ENCODE measurements around the gene YBX2. TPM values are rescaled to one million over a fixed set of nuclear protein-coding genes. Genes with fewer than 3 reads are reported as not detected.

Gene YBX2
- total and polyA plus RNA-seq, 2 donors (not counting 1 experiment from before 2014, with no cell fraction given), result under 0.01 TPM; not detected in 1

GRCh38 chr17:7292194-7292593 is 2.2 kb downstream of the YBX2 start:
- Histone ChIP-seq H2AFZ (ENCODE audit: low read length) (no peak overlapping the region), H3K4me3 (replicated peaks in 1 of 4; ENCODE audit: control extremely low read depth in 1 of 4, insufficient read depth in 1 of 4, low read depth in 3 of 4, low read length in 4 of 4) (no peak overlapping the region), H3K4me1 (ENCODE audit: control insufficient read depth, extremely low read depth, insufficient read depth, low read length) (no peaks in the 10 kb centered on the region), H3K27ac (ENCODE audit: insufficient read depth, low read length) (no peak overlapping the region), H3K9me3 (ENCODE audit: control insufficient read depth, insufficient read depth, low read depth, low read length) (no peaks in the 10 kb centered on the region), H4K20me1 (ENCODE audit: control insufficient read depth, extremely low read depth, insufficient read depth, low read length) (no peaks in the 10 kb centered on the region), H3K79me2 (ENCODE audit: control insufficient read depth, insufficient read depth, low read length) (no peaks in the 10 kb centered on the region), H3K9ac (ENCODE audit: insufficient read depth, low read length) (no peak overlapping the region), H3K4me2 (ENCODE audit: extremely low read depth, insufficient read depth, low read length) (no peak overlapping the region), H3K36me3 (ENCODE audit: control insufficient read depth, insufficient read depth, low read length) (no peaks in the 10 kb centered on the region), H3K27me3 (ENCODE audit: control insufficient read depth, insufficient read depth, low read length) (peaks cover 38% of the 10 kb centered on the region)
- no peak for DNase-seq (ENCODE audit: low read depth in 2 of 2)
- TF ChIP-seq CTCF (conservative IDR thresholded peaks at IDR 0.05 in 1 of 2, IDR thresholded peaks at IDR 0.05 in 1 of 2; ENCODE audit: low read depth in 1 of 2, low read length in 2 of 2), result no peak
- TF ChIP-seq EZH2 (IDR thresholded peaks at IDR 0.05; ENCODE audit: low read length, missing control alignments), result no peak

DNA sequence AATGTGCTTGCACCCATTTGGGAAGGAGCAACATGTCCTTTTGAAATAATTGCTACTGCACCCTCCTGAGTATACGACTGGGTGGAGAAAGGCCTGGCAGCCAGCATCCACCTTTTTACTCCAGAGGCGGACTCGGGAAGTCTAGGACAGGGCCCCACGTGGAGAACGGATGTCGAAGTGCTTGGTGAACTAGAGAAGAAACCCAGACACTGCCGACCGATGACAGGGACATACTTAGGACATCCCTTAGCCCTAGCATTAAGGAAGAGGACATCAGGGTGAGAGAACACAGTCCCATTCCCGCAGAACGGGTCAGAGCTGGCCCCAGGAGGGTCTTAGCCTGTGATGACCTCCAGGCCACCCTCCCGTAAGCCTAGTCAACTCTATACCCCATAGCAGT is 3.8 kb downstream of the YBX2 start:
- no peak overlapping the region for H2AFZ ChIP-seq (ENCODE audit: low read length)
- no peaks in the 10 kb centered on the region for H3K4me1 ChIP-seq (ENCODE audit: control insufficient read depth, extremely low read depth, insufficient read depth, low read length)
- no peaks in the 10 kb centered on the region for H3K79me2 ChIP-seq (ENCODE audit: control insufficient read depth, insufficient read depth, low read length)
- H3K27me3 ChIP-seq (ENCODE audit: control insufficient read depth, insufficient read depth, low read length), result peaks cover 44% of the 10 kb centered on the region
- H4K20me1 ChIP-seq (ENCODE audit: control insufficient read depth, extremely low read depth, insufficient read depth, low read length), result no peaks in the 10 kb centered on the region
- no peaks in the 10 kb centered on the region for H3K36me3 ChIP-seq (ENCODE audit: control insufficient read depth, insufficient read depth, low read length)
- no peak overlapping the region for H3K9ac ChIP-seq (ENCODE audit: insufficient read depth, low read length)
- H3K4me3 ChIP-seq (replicated peaks in 1 of 4; ENCODE audit: control extremely low read depth in 1 of 4, insufficient read depth in 1 of 4, low read depth in 3 of 4, low read length in 4 of 4), result no peak overlapping the region
- H3K4me2 ChIP-seq (ENCODE audit: extremely low read depth, insufficient read depth, low read length), result no peak overlapping the region
- no peaks in the 10 kb centered on the region for H3K9me3 ChIP-seq (ENCODE audit: control insufficient read depth, insufficient read depth, low read depth, low read length)
- TF ChIP-seq CTCF (conservative IDR thresholded peaks at IDR 0.05 in 1 of 2, IDR thresholded peaks at IDR 0.05 in 1 of 2; ENCODE audit: low read depth in 1 of 2, low read length in 2 of 2) (no peak), EZH2 (IDR thresholded peaks at IDR 0.05; ENCODE audit: low read length, missing control alignments) (no peak)
- DNase-seq (ENCODE audit: low read depth in 2 of 2), result no peak
- no peak overlapping the region for H3K27ac ChIP-seq (ENCODE audit: insufficient read depth, low read length)

GRCh38 chr17:7290166-7290565 is 4.3 kb downstream of the YBX2 start:
- no peak overlapping the region for H3K9ac ChIP-seq (ENCODE audit: insufficient read depth, low read length)
- no peaks in the 10 kb centered on the region for H3K79me2 ChIP-seq (ENCODE audit: control insufficient read depth, insufficient read depth, low read length)
- H3K9me3 ChIP-seq (ENCODE audit: control insufficient read depth, insufficient read depth, low read depth, low read length), result no peaks in the 10 kb centered on the region
- no peak overlapping the region for H3K4me2 ChIP-seq (ENCODE audit: extremely low read depth, insufficient read depth, low read length)
- H3K27me3 ChIP-seq (ENCODE audit: control insufficient read depth, insufficient read depth, low read length), result peaks cover 49% of the 10 kb centered on the region
- H3K4me1 ChIP-seq (ENCODE audit: control insufficient read depth, extremely low read depth, insufficient read depth, low read length), result no peaks in the 10 kb centered on the region
- H3K36me3 ChIP-seq (ENCODE audit: control insufficient read depth, insufficient read depth, low read length), result no peaks in the 10 kb centered on the region
- H4K20me1 ChIP-seq (ENCODE audit: control insufficient read depth, extremely low read depth, insufficient read depth, low read length), result no peaks in the 10 kb centered on the region
- TF ChIP-seq EZH2 (IDR thresholded peaks at IDR 0.05; ENCODE audit: low read length, missing control alignments), result no peak
- H3K4me3 ChIP-seq (replicated peaks in 1 of 4; ENCODE audit: control extremely low read depth in 1 of 4, insufficient read depth in 1 of 4, low read depth in 3 of 4, low read length in 4 of 4), result no peak overlapping the region
- no peak overlapping the region for H3K27ac ChIP-seq (ENCODE audit: insufficient read depth, low read length)
- H2AFZ ChIP-seq (ENCODE audit: low read length), result no peak overlapping the region
- no peak for DNase-seq (ENCODE audit: low read depth in 2 of 2)

Measured in fibroblast of lung (primary cell).